ENCODE results near the gene HSPB7.
"Not testable (repeated sequence)": the region's sequence is repeated elsewhere in the genome, so short reads cannot be mapped to it uniquely, and the experiment has no call there.

The HSPB7 gene

GRCh38 chr1:16047791-16048475 lies 30.1 kb upstream of the HSPB7 start:
- no peak for TF ChIP-seq CTCF (IDR thresholded peaks at IDR 0.05; ENCODE audit: low read depth, low read length)
- H3K4me3 ChIP-seq (replicated peaks in 1 of 2; ENCODE audit: low read depth in 2 of 2, low read length in 2 of 2): no peak overlapping the region
- no peak for DNase-seq (ENCODE audit: low read depth in 2 of 2)

- H3K4me3 ChIP-seq (replicated peaks in 1 of 2; ENCODE audit: low read depth in 2 of 2, low read length in 2 of 2): no peak overlapping the region
- peak; percentile 10 to 22 for DNase-seq (ENCODE audit: low read depth in 2 of 2)
Observed at GRCh38 chr1:16046842-16047241, 29.0 kb upstream of the HSPB7 start.

GRCh38 chr1:16043950-16044349 lies 26.1 kb upstream of the HSPB7 start:
- DNase-seq (ENCODE audit: low read depth in 2 of 2): no peak
- no peak for TF ChIP-seq CTCF (IDR thresholded peaks at IDR 0.05; ENCODE audit: low read depth, low read length)
- H3K4me3 ChIP-seq (replicated peaks in 1 of 2; ENCODE audit: low read depth in 2 of 2, low read length in 2 of 2): no peak overlapping the region

More at GRCh38 chr1:16046842-16047241, 29.0 kb upstream of the HSPB7 start:
- TF ChIP-seq CTCF (IDR thresholded peaks at IDR 0.05; ENCODE audit: low read depth, low read length): no peak

GRCh38 chr1:16043521-16043920 lies 25.7 kb upstream of the HSPB7 start, which contains the start of gene CLCNKB:
Gene CLCNKB (plus strand): TSS chr1:16043782. CDS start chr1:16044493, 711 bp downstream.
- H3K4me3 ChIP-seq (replicated peaks in 1 of 2; ENCODE audit: low read depth in 2 of 2, low read length in 2 of 2): no peak within 1 kb of the TSS
- DNase-seq (ENCODE audit: low read depth in 2 of 2): no peak
- no peak for TF ChIP-seq CTCF (IDR thresholded peaks at IDR 0.05; ENCODE audit: low read depth, low read length)

GRCh38 chr1:16042654-16043053 lies 24.8 kb upstream of the HSPB7 start:
- not testable (repeated sequence) for DNase-seq (ENCODE audit: low read depth in 2 of 2); H3K4me3 ChIP-seq (replicated peaks in 1 of 2; ENCODE audit: low read depth in 2 of 2, low read length in 2 of 2)

GRCh38 chr1:16042096-16042495 lies 24.3 kb upstream of the HSPB7 start:
- no peak for DNase-seq (ENCODE audit: low read depth in 2 of 2)
- no peak overlapping the region for H3K4me3 ChIP-seq (replicated peaks in 1 of 2; ENCODE audit: low read depth in 2 of 2, low read length in 2 of 2)
- no peak for TF ChIP-seq CTCF (IDR thresholded peaks at IDR 0.05; ENCODE audit: low read depth, low read length)

- no peak for DNase-seq (ENCODE audit: low read depth in 2 of 2)
- no peak overlapping the region for H3K4me3 ChIP-seq (replicated peaks in 1 of 2; ENCODE audit: low read depth in 2 of 2, low read length in 2 of 2)
- TF ChIP-seq CTCF (IDR thresholded peaks at IDR 0.05; ENCODE audit: low read depth, low read length): no peak
Observed at GRCh38 chr1:16041200-16041599, 23.4 kb upstream of the HSPB7 start.

- DNase-seq (ENCODE audit: low read depth in 2 of 2); H3K4me3 ChIP-seq (replicated peaks in 1 of 2; ENCODE audit: low read depth in 2 of 2, low read length in 2 of 2): not testable (repeated sequence)
Observed at GRCh38 chr1:16039871-16040270, 22.0 kb upstream of the HSPB7 start.
